ENCODE results near the gene IPO9. TPM values are rescaled to one million over a fixed set of nuclear protein-coding genes. Genes with fewer than 3 reads are reported as not detected.

IPO9 gene
- total RNA-seq, 1 experiment from 2014 or later = 76.2 TPM

DNA sequence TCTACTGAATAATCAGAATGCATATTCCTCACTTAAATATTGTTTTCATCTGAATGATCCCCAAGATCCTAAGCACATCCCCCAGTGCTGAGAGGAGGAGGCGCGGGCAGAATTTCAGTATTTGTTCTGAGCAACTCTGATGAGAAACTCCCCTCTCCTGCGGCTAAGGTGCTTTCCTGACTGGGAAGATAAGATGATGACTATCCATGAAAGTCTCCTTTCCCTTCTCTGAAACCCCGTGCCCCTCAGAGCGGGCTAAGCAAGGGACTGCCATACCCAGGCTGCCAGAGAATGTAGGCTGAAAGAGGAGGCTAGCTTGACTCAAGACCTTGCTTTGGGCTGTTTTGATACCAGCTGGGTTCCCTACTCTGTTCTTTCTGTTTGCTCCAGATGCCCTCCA, 39.7 kb upstream of the IPO9 start:
- Histone ChIP-seq H3K27ac (no peak overlapping the region), H3K36me3 (ENCODE audit: low read depth) (0 out of 2 replicates have a peak, but pooled peaks cover 2% of the 10 kb centered on the region)
- DNase-seq = no peak

DNA sequence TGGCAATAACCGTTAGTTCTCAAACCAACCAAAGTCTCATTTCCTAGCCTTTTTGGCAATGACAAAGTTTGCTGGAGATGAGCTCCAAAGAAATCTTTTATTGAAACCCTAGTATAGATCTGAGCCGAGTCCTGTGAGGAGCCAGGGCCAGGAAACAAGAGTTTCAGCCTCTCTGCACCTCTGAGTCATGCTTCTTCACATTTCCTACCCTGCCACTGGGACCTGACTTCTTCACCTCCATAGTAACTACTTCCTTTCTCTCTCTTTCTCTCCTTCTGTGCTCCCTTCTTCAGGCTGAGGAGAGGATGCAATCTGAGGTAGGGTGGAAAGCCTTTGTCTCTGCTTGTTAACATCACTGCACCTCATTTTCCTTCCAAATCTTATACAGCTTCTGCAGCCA, 38.7 kb upstream of the IPO9 start:
- Histone ChIP-seq H3K9me2 (ENCODE audit: insufficient read depth) (no peaks in the 10 kb centered on the region), H2AFZ (no peak overlapping the region), H3K27ac (no peak overlapping the region), H3K4me1 (replicated peaks; ENCODE audit: insufficient read depth) (no peaks in the 10 kb centered on the region), H3K79me2 (ENCODE audit: low read depth) (no peaks in the 10 kb centered on the region), H3K36me3 (ENCODE audit: low read depth) (0 out of 2 replicates have a peak, but pooled peaks cover 2% of the 10 kb centered on the region), H3K27me3 (ENCODE audit: insufficient read depth, low read depth) (no peaks in the 10 kb centered on the region), H3K4me3 (no peak overlapping the region), H3F3A (ENCODE audit: insufficient read depth, low read depth) (no peaks in the 10 kb centered on the region), H4K20me1 (ENCODE audit: insufficient read depth) (no peaks in the 10 kb centered on the region), H3K4me2 (no peak overlapping the region), H3K9me3 (ENCODE audit: insufficient read depth, low read depth) (no peaks in the 10 kb centered on the region)
- ChIA-PET POLR2A (ENCODE audit: unreplicated experiment) (no interaction called here), CTCF (interaction anchor here (0.6 to 1.3 kb wide), 2 partner anchors 80 to 175 kb away, joined by 4 read pairs; no protein-coding TSS in a partner anchor)
- no TSS peak for BruUV-seq (replicated peaks)
- no peak for DNase-seq
- TF ChIP-seq, protein P1, sequence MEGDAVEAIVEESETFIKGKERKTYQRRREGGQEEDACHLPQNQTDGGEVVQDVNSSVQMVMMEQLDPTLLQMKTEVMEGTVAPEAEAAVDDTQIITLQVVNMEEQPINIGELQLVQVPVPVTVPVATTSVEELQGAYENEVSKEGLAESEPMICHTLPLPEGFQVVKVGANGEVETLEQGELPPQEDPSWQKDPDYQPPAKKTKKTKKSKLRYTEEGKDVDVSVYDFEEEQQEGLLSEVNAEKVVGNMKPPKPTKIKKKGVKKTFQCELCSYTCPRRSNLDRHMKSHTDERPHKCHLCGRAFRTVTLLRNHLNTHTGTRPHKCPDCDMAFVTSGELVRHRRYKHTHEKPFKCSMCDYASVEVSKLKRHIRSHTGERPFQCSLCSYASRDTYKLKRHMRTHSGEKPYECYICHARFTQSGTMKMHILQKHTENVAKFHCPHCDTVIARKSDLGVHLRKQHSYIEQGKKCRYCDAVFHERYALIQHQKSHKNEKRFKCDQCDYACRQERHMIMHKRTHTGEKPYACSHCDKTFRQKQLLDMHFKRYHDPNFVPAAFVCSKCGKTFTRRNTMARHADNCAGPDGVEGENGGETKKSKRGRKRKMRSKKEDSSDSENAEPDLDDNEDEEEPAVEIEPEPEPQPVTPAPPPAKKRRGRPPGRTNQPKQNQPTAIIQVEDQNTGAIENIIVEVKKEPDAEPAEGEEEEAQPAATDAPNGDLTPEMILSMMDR (conservative IDR thresholded peaks at IDR 0.05) = no peak
- no peak for TF ChIP-seq EZH2 (IDR thresholded peaks at IDR 0.05; ENCODE audit: low read depth)
- intact Hi-C loops (cut with micrococcal nuclease; ENCODE audit: unreplicated experiment) = no loop called here

More for the DNA sequence above, 39.7 kb upstream of the IPO9 start:
- POLR2A ChIA-PET (ENCODE audit: unreplicated experiment) = no interaction called here
- H3K79me2 ChIP-seq (ENCODE audit: low read depth) = no peaks in the 10 kb centered on the region
- H2AFZ ChIP-seq = no peak overlapping the region
- no peaks in the 10 kb centered on the region for H3F3A ChIP-seq (ENCODE audit: insufficient read depth, low read depth)
- H3K4me1 ChIP-seq (replicated peaks; ENCODE audit: insufficient read depth) = no peaks in the 10 kb centered on the region
- no peak overlapping the region for H3K4me3 ChIP-seq
- H3K9me3 ChIP-seq (ENCODE audit: insufficient read depth, low read depth) = no peaks in the 10 kb centered on the region
- no TSS peak for BruUV-seq (replicated peaks)
- intact Hi-C loops (cut with micrococcal nuclease; ENCODE audit: unreplicated experiment) = no loop called here
- CTCF ChIA-PET = interaction anchor here (0.6 kb wide), 1 partner anchor 30 kb away, joined by 3 read pairs; no protein-coding TSS in a partner anchor
- no peaks in the 10 kb centered on the region for H3K27me3 ChIP-seq (ENCODE audit: insufficient read depth, low read depth)
- no peak for TF ChIP-seq EZH2 (IDR thresholded peaks at IDR 0.05; ENCODE audit: low read depth)
- TF ChIP-seq, protein P1 (conservative IDR thresholded peaks at IDR 0.05) = no peak
- no peaks in the 10 kb centered on the region for H4K20me1 ChIP-seq (ENCODE audit: insufficient read depth)
- no peak overlapping the region for H3K4me2 ChIP-seq
- H3K9me2 ChIP-seq (ENCODE audit: insufficient read depth) = no peaks in the 10 kb centered on the region

DNA sequence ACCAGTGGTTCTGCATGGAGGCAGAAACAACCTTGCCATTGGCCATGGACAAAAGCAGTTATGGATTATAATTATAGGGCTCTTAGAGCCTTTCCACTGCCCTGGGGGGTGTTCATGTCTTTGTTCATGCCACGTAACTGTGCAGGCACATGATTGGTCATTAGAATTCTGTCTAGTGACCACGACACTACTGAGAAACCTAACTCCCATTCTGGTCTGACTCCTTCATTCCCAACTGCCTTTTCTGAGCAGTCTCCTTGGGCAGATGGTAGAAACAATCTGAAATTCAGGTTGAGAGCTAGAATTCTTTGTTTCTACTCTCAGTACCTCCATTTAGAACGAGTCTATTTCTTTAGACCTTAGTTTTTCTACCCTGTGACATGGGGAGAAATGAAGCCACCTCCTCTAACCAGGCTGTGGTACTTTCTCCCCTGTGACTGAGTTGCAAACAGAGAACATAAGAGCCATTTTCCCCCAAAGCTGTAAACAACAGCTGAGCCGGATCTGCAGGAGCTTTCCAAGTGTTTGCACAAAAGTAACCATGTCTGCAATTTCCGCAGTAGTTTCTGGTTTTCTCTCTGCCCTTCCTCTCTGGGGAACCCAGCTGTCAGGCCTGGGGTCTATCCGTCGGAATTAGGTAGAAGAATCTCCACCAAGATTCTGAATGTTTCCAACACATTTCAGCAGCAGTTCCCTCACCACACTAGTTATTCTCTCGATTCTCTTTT, 37.7 kb upstream of the IPO9 start:
- TF ChIP-seq, protein P1 (conservative IDR thresholded peaks at IDR 0.05) = no peak
- no peak for TF ChIP-seq EZH2 (IDR thresholded peaks at IDR 0.05; ENCODE audit: low read depth)
- no peaks in the 10 kb centered on the region for H3F3A ChIP-seq (ENCODE audit: insufficient read depth, low read depth)
- 0 out of 2 replicates have a peak, but pooled peaks cover 2% of the 10 kb centered on the region for H3K36me3 ChIP-seq (ENCODE audit: low read depth)
- no peak overlapping the region for H3K4me2 ChIP-seq
- H4K20me1 ChIP-seq (ENCODE audit: insufficient read depth) = 0 out of 2 replicates have a peak, but pooled peaks cover 2% of the 10 kb centered on the region
- no peak overlapping the region for H3K4me3 ChIP-seq
- H3K27ac ChIP-seq = no peak overlapping the region
- no peaks in the 10 kb centered on the region for H3K4me1 ChIP-seq (replicated peaks; ENCODE audit: insufficient read depth)
- H2AFZ ChIP-seq = no peak overlapping the region
- BruUV-seq (replicated peaks) = no TSS peak
- H3K9me2 ChIP-seq (ENCODE audit: insufficient read depth) = no peaks in the 10 kb centered on the region
- CTCF ChIA-PET = interaction anchor here (0.6 to 1.3 kb wide), 2 partner anchors 81 to 270 kb away, joined by 4 to 5 read pairs; no protein-coding TSS in a partner anchor
- H3K27me3 ChIP-seq (ENCODE audit: insufficient read depth, low read depth) = no peaks in the 10 kb centered on the region
- DNase-seq = no peak
- POLR2A ChIA-PET (ENCODE audit: unreplicated experiment) = no interaction called here
- no peaks in the 10 kb centered on the region for H3K9me3 ChIP-seq (ENCODE audit: insufficient read depth, low read depth)
- H3K79me2 ChIP-seq (ENCODE audit: low read depth) = no peaks in the 10 kb centered on the region
- intact Hi-C loops (cut with micrococcal nuclease; ENCODE audit: unreplicated experiment) = no loop called here
